IPS-20b (cell line): ENCODE data around the gene MPP3.
"Not testable (repeated sequence)": the region's sequence is repeated elsewhere in the genome, so short reads cannot be mapped to it uniquely, and the experiment has no call there.

Source experiments
- H3K27ac ChIP-seq: one replicate; pipeline ENCODE4 v1.5.1; 2013; ENCODE audit warnings: low read length
- H3K27me3 ChIP-seq: 2 replicates; pipeline ENCODE4 v1.6.1; 2013; ENCODE audit warnings: mild to moderate bottlenecking, low read length, inconsistent platforms; ENCODE audit not compliant: insufficient read depth
- H3K36me3 ChIP-seq: 2 replicates; pipeline ENCODE4 v1.6.1; 2013; ENCODE audit warnings: low read depth, mild to moderate bottlenecking, inconsistent platforms, low read length, moderate library complexity; ENCODE audit not compliant: insufficient read depth
- H3K4me1 ChIP-seq: 2 replicates; pipeline ENCODE4 v1.6.1; 2013; ENCODE audit warnings: mild to moderate bottlenecking, control low read depth, inconsistent platforms, low read length, moderate library complexity; ENCODE audit not compliant: insufficient read depth
- H3K4me3 ChIP-seq: 2 replicates; pipeline ENCODE4 v1.5.1; 2013; ENCODE audit warnings: mild to moderate bottlenecking, low read length, inconsistent platforms
- H3K9ac ChIP-seq: 2 replicates; pipeline ENCODE4 v1.6.1; 2013; ENCODE audit warnings: low read depth, mild to moderate bottlenecking, inconsistent platforms, low read length, moderate library complexity
- H3K9me3 ChIP-seq: 2 replicates; pipeline ENCODE4 v1.6.1; 2013; ENCODE audit warnings: mild to moderate bottlenecking, low read depth, low read length, inconsistent platforms; ENCODE audit not compliant: insufficient read depth

MPP3 gene

GRCh38 chr17:43792668-43793067 is 40.3 kb downstream of the MPP3 start:
- H3K27ac ChIP-seq, H3K36me3 ChIP-seq, H3K9ac ChIP-seq, H3K9me3 ChIP-seq, H3K4me3 ChIP-seq, H3K27me3 ChIP-seq, H3K4me1 ChIP-seq: not testable (repeated sequence)

- no peak overlapping the region for H3K9ac ChIP-seq
- no peak overlapping the region for H3K27ac ChIP-seq
- no peaks in the 10 kb centered on the region for H3K9me3 ChIP-seq
- no peaks in the 10 kb centered on the region for H3K27me3 ChIP-seq
- no peaks in the 10 kb centered on the region; the same call in 1 of the 2 replicates for H3K4me1 ChIP-seq
- H3K4me3 ChIP-seq = peak overlapping the region; percentile 33; the same call in 1 of the 2 replicates
- H3K36me3 ChIP-seq = no peaks in the 10 kb centered on the region
These were observed 41.4 kb downstream of the MPP3 start for GRCh38 chr17:43791589-43791988.

GRCh38 chr17:43790311-43790940 is 42.5 kb downstream of the MPP3 start:
- Histone ChIP-seq H3K4me1 (no peaks in the 10 kb centered on the region; the same call in 1 of the 2 replicates), H3K36me3 (no peaks in the 10 kb centered on the region), H3K9ac (no peak overlapping the region), H3K4me3 (no peak overlapping the region), H3K27me3 (no peaks in the 10 kb centered on the region), H3K9me3 (no peaks in the 10 kb centered on the region), H3K27ac (no peak overlapping the region)

- H3K9ac ChIP-seq = no peak overlapping the region
- H3K27me3 ChIP-seq = no peaks in the 10 kb centered on the region
- no peaks in the 10 kb centered on the region; the same call in 1 of the 2 replicates for H3K4me1 ChIP-seq
- H3K27ac ChIP-seq = no peak overlapping the region
- H3K4me3 ChIP-seq = no peak overlapping the region
- no peaks in the 10 kb centered on the region for H3K36me3 ChIP-seq
- no peaks in the 10 kb centered on the region for H3K9me3 ChIP-seq
These were observed 43.5 kb downstream of the MPP3 start for GRCh38 chr17:43789482-43789881.

GRCh38 chr17:43788540-43788939 is 44.4 kb downstream of the MPP3 start:
- no peak overlapping the region for H3K4me3 ChIP-seq
- no peaks in the 10 kb centered on the region for H3K27me3 ChIP-seq
- no peak overlapping the region for H3K9ac ChIP-seq
- no peaks in the 10 kb centered on the region for H3K36me3 ChIP-seq
- no peaks in the 10 kb centered on the region for H3K9me3 ChIP-seq
- no peaks in the 10 kb centered on the region; the same call in 1 of the 2 replicates for H3K4me1 ChIP-seq
- H3K27ac ChIP-seq = no peak overlapping the region

- Histone ChIP-seq H3K9ac (no peak overlapping the region), H3K4me3 (no peak overlapping the region), H3K27me3 (no peaks in the 10 kb centered on the region), H3K9me3 (no peaks in the 10 kb centered on the region), H3K27ac (no peak overlapping the region), H3K36me3 (no peaks in the 10 kb centered on the region), H3K4me1 (no peaks in the 10 kb centered on the region; the same call in 1 of the 2 replicates)
These were observed 45.2 kb downstream of the MPP3 start for GRCh38 chr17:43787728-43788127.

- Histone ChIP-seq H3K9me3 (no peaks in the 10 kb centered on the region), H3K4me3 (no peak overlapping the region), H3K4me1 (no peaks in the 10 kb centered on the region), H3K9ac (no peak overlapping the region), H3K27ac (no peak overlapping the region), H3K36me3 (no peaks in the 10 kb centered on the region), H3K27me3 (peaks cover 15% of the 10 kb centered on the region)
These were observed 48.3 kb downstream of the MPP3 start for GRCh38 chr17:43784628-43785101.

- H3K9ac ChIP-seq = no peak overlapping the region
- peaks cover 21% of the 10 kb centered on the region for H3K27me3 ChIP-seq
- peaks cover 3% of the 10 kb centered on the region; the same call in 1 of the 2 replicates for H3K4me1 ChIP-seq
- H3K9me3 ChIP-seq = no peaks in the 10 kb centered on the region
- H3K4me3 ChIP-seq = no peak overlapping the region
- H3K27ac ChIP-seq = no peak overlapping the region
- H3K36me3 ChIP-seq = no peaks in the 10 kb centered on the region
These were observed 48.9 kb downstream of the MPP3 start for GRCh38 chr17:43784068-43784467.

GRCh38 chr17:43782913-43783680 is 49.8 kb downstream of the MPP3 start:
- peaks cover 22% of the 10 kb centered on the region for H3K27me3 ChIP-seq
- no peaks in the 10 kb centered on the region for H3K36me3 ChIP-seq
- no peak overlapping the region for H3K27ac ChIP-seq
- H3K4me1 ChIP-seq = peaks cover 3% of the 10 kb centered on the region; the same call in 1 of the 2 replicates
- no peak overlapping the region for H3K4me3 ChIP-seq
- H3K9ac ChIP-seq = no peak overlapping the region
- H3K9me3 ChIP-seq = no peaks in the 10 kb centered on the region

GRCh38 chr17:43780135-43780534 is 52.8 kb downstream of the MPP3 start, which contains the start of gene CFAP97D1:
TSS of gene CFAP97D1 (plus strand) at chr17:43780435. CDS start at chr17:43780463, 28 bp downstream.
- Histone ChIP-seq H3K27ac (no peak within 1 kb of the TSS), H3K9me3 (no peaks in the 10 kb centered on the region), H3K4me1 (peaks cover 3% of the 10 kb centered on the region; the same call in 1 of the 2 replicates), H3K36me3 (peaks cover 7% of the 10 kb centered on the region; the same call in 1 of the 2 replicates), H3K4me3 (peak within 1 kb of the TSS; percentile 81), H3K27me3 (peaks cover 22% of the 10 kb centered on the region), H3K9ac (peak within 1 kb of the TSS; percentile 55; the same call in 1 of the 2 replicates)

GRCh38 chr17:43779145-43780125 is 53.5 kb downstream of the MPP3 start:
- peaks cover 22% of the 10 kb centered on the region for H3K27me3 ChIP-seq
- H3K36me3 ChIP-seq = peaks cover 14% of the 10 kb centered on the region; the same call in 1 of the 2 replicates
- H3K4me3 ChIP-seq = peak overlapping the region; percentile 81
- no peak overlapping the region for H3K27ac ChIP-seq
- no peaks in the 10 kb centered on the region for H3K9me3 ChIP-seq
- H3K9ac ChIP-seq = peak overlapping the region; percentile 55; the same call in 1 of the 2 replicates
- H3K4me1 ChIP-seq = peaks cover 3% of the 10 kb centered on the region; the same call in 1 of the 2 replicates
